PC-3 (cell line): ENCODE data around the gene WDR38. TPM values are rescaled to one million over a fixed set of nuclear protein-coding genes. Genes with fewer than 3 reads are reported as not detected.

Experiments
- ATAC-seq: fragments of 200-7000 bp; cut with Tn5 transposase; 2 replicates; pipeline ENCODE4 v1.9.1; 2020; ENCODE audit warnings: mild to moderate bottlenecking, moderate library complexity
- BruUV-seq: library from RNA; stranded (reverse); fragments of 400-500 nt; replicated peaks from 2 replicates; lab custom pipeline; 2021; lab: Mats Ljungman, UMichigan
- CTCF ChIA-PET: fragments of 300-600 bp; sonication (Branson Sonifier 250); formaldehyde crosslinking; loops from one replicate; lab custom pipeline; 2022; ENCODE audit warnings: antibody characterized with exemption; lab: Charles Lee
- POLR2A ChIA-PET: fragments of 300-600 bp; sonication (Branson Sonifier 250); formaldehyde crosslinking; loops from one replicate; lab custom pipeline; 2022; ENCODE audit warnings: antibody characterized with exemption; ENCODE audit not compliant: unreplicated experiment; lab: Charles Lee
- DNase-seq: peaks from one replicate; pipeline ENCODE4 v3.0.0-alpha.2; 2015
- H2AFZ ChIP-seq: fragments of 300-600 bp; sonication (generic); 2 replicates; pipeline ENCODE4 v1.6.0; 2016; ENCODE audit warnings: antibody characterized with exemption, low read length
- H3F3A ChIP-seq: fragments of 300-600 bp; sonication (generic); one replicate; pipeline ENCODE4 v1.6.0; 2017; ENCODE audit warnings: antibody characterized with exemption, low read length, control low read depth, mild to moderate bottlenecking; ENCODE audit not compliant: unreplicated experiment
- H3K27ac ChIP-seq: fragments of 300-600 bp; sonication (generic); 2 replicates; pipeline ENCODE4 v1.5.1; 2016; ENCODE audit warnings: mild to moderate bottlenecking, low read length
- H3K27me3 ChIP-seq: fragments of 300-600 bp; sonication (generic); 2 replicates; pipeline ENCODE4 v1.6.1; 2016; ENCODE audit warnings: low read length, mixed read lengths
- H3K36me3 ChIP-seq: fragments of 300-600 bp; sonication (generic); 2 replicates; pipeline ENCODE4 v1.6.1; 2016; ENCODE audit warnings: low read depth, mixed run types, low read length, mixed read lengths
- H3K4me1 ChIP-seq: fragments of 300-600 bp; sonication (generic); 2 replicates; pipeline ENCODE4 v1.5.1; 2016; ENCODE audit warnings: low read length; ENCODE audit not compliant: insufficient read depth
- H3K4me2 ChIP-seq: fragments of 300-600 bp; sonication (generic); 2 replicates; pipeline ENCODE4 v1.6.0; 2016; ENCODE audit warnings: low read length
- H3K4me3 ChIP-seq: fragments of 300-600 bp; sonication (generic); 2 replicates; pipeline ENCODE4 v1.5.1; 2016; ENCODE audit warnings: mild to moderate bottlenecking, low read length, mixed read lengths
- H3K79me2 ChIP-seq: fragments of 300-600 bp; sonication (generic); 2 replicates; pipeline ENCODE4 v1.6.1; 2017; ENCODE audit warnings: low read length, mixed read lengths
- H3K9ac ChIP-seq: fragments of 300-600 bp; sonication (generic); 2 replicates; pipeline ENCODE4 v1.6.0; 2016; ENCODE audit warnings: mild to moderate bottlenecking, low read length
- H3K9me2 ChIP-seq: fragments of 300-600 bp; sonication (generic); replicated peaks from 2 replicates; pipeline ENCODE4 v1.6.1; 2016; ENCODE audit warnings: mixed run types, low read length, mixed read lengths
- H3K9me3 ChIP-seq: fragments of 300-600 bp; sonication (generic); 2 replicates; pipeline ENCODE4 v1.6.1; 2016; ENCODE audit warnings: low read length, mixed read lengths
- H4K20me1 ChIP-seq: fragments of 300-600 bp; sonication (generic); 2 replicates; pipeline ENCODE4 v1.6.1; 2016; ENCODE audit warnings: low read length, mixed read lengths
- EZH2 ChIP-seq: fragments of 300-600 bp; sonication (generic); IDR thresholded peaks from one replicate; pipeline ENCODE4 v1.6.1; 2017; ENCODE audit warnings: antibody characterized with exemption, mild to moderate bottlenecking, low read length; ENCODE audit not compliant: unreplicated experiment
- EZH2phosphoT487 ChIP-seq: fragments of 300-600 bp; sonication (generic); IDR thresholded peaks from 2 replicates; pipeline ENCODE4 v1.6.1; 2018; ENCODE audit warnings: mild to moderate bottlenecking, antibody characterized with exemption, low read length, borderline replicate concordance
- intact Hi-C: fragments of 100-400 bp; cut with micrococcal nuclease; formaldehyde crosslinking; loops from 2 replicates; pipeline ENCODE4 v1.9.0; 2023
- total RNA-seq: library from RNA; depleted of rRNA; stranded (reverse); fragments of >200 nt; gene quantifications from 2 replicates; pipeline ENCODE4 v1.2.3, GENCODE V29; 2014
- TF ChIP-seq, protein P1 (sequence below): fragments of 300-600 bp; sonication (generic); conservative IDR thresholded peaks from 2 replicates; pipeline ENCODE4 v1.5.1; 2017; ENCODE audit warnings: antibody characterized with exemption, low read depth, mild to moderate bottlenecking, low read length

WDR38 gene
- total RNA-seq, 1 experiment from 2014 or later: not detected

DNA sequence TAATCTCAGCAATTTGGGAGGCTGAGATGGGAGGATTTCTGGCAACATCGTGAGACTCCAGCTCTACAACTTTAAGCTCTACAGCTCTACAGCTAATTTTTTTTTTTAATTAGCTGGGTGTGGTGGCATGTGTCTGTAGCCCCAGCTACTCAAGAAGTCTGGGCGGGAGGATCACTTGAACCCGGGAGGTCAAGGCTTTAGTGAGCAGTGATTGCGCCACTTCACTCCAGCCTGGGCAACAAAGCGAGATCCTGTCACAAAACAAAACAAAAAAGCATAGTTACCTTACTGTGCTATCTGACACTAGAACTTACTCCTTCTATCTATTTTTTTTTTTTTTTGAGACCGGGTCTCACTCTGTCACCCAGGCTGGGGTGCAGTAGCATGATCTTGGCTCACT, 6.3 kb upstream of the WDR38 start:
- intact Hi-C loops: no loop called here
- ChIA-PET CTCF (interaction anchor here (0.9 kb wide), 1 partner anchor 70 kb away, joined by 4 read pairs; the partner anchor contains the start of gene OLFML2A), POLR2A (no interaction called here)
- no peaks in the 10 kb centered on the region for H3K4me1 ChIP-seq
- no peak for DNase-seq
- H3K27me3 ChIP-seq: no peaks in the 10 kb centered on the region
- no peak overlapping the region for H2AFZ ChIP-seq
- no peak overlapping the region for H3K27ac ChIP-seq
- H3K9me2 ChIP-seq: no peaks in the 10 kb centered on the region
- no peaks in the 10 kb centered on the region for H3K36me3 ChIP-seq
- H3K79me2 ChIP-seq: no peaks in the 10 kb centered on the region
- no peak overlapping the region for H3K4me2 ChIP-seq
- no peaks in the 10 kb centered on the region for H4K20me1 ChIP-seq
- no peak for ATAC-seq
- H3K9me3 ChIP-seq: no peaks in the 10 kb centered on the region
- no peak overlapping the region for H3K9ac ChIP-seq
- H3K4me3 ChIP-seq: no peak overlapping the region
- no peaks in the 10 kb centered on the region for H3F3A ChIP-seq
- no peak for TF ChIP-seq EZH2
- TF ChIP-seq, protein P1, sequence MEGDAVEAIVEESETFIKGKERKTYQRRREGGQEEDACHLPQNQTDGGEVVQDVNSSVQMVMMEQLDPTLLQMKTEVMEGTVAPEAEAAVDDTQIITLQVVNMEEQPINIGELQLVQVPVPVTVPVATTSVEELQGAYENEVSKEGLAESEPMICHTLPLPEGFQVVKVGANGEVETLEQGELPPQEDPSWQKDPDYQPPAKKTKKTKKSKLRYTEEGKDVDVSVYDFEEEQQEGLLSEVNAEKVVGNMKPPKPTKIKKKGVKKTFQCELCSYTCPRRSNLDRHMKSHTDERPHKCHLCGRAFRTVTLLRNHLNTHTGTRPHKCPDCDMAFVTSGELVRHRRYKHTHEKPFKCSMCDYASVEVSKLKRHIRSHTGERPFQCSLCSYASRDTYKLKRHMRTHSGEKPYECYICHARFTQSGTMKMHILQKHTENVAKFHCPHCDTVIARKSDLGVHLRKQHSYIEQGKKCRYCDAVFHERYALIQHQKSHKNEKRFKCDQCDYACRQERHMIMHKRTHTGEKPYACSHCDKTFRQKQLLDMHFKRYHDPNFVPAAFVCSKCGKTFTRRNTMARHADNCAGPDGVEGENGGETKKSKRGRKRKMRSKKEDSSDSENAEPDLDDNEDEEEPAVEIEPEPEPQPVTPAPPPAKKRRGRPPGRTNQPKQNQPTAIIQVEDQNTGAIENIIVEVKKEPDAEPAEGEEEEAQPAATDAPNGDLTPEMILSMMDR: no peak
- TF ChIP-seq EZH2phosphoT487: no peak
- no TSS peak for BruUV-seq

DNA sequence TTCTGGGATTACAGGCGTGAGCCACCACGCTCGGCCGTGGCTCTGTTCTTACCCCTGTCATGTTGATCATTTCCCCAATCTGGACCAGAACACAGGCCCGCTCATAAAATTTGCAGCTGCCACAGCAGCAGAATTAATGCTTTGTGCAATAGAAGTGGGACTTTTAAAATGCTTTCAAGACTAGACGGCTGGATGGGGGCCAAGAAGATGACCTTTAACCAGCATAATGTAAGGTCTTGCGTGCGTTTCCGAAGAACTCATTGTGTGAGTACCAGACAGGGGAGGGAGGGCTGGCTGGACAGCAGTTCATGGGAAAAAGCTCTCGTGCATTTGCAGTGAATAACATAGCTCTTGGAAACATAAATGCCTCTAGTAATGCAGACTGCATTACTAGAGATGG, 3.5 kb upstream of the WDR38 start:
- no TSS peak for BruUV-seq
- Histone ChIP-seq H3F3A (no peaks in the 10 kb centered on the region), H3K9me2 (no peaks in the 10 kb centered on the region), H2AFZ (no peak overlapping the region), H3K79me2 (no peaks in the 10 kb centered on the region), H3K9ac (no peak overlapping the region), H3K36me3 (no peaks in the 10 kb centered on the region; the same call in 1 of the 2 replicates), H3K4me1 (no peaks in the 10 kb centered on the region), H4K20me1 (no peaks in the 10 kb centered on the region), H3K4me3 (no peak overlapping the region), H3K27me3 (no peaks in the 10 kb centered on the region), H3K4me2 (no peak overlapping the region), H3K9me3 (no peaks in the 10 kb centered on the region), H3K27ac (no peak overlapping the region)
- intact Hi-C loops: no loop called here
- ATAC-seq: no peak
- CTCF ChIA-PET: no interaction called here
- no peak for TF ChIP-seq EZH2phosphoT487
- no peak for TF ChIP-seq EZH2
- TF ChIP-seq, protein P1: no peak
- POLR2A ChIA-PET: no interaction called here
- DNase-seq: no peak

DNA sequence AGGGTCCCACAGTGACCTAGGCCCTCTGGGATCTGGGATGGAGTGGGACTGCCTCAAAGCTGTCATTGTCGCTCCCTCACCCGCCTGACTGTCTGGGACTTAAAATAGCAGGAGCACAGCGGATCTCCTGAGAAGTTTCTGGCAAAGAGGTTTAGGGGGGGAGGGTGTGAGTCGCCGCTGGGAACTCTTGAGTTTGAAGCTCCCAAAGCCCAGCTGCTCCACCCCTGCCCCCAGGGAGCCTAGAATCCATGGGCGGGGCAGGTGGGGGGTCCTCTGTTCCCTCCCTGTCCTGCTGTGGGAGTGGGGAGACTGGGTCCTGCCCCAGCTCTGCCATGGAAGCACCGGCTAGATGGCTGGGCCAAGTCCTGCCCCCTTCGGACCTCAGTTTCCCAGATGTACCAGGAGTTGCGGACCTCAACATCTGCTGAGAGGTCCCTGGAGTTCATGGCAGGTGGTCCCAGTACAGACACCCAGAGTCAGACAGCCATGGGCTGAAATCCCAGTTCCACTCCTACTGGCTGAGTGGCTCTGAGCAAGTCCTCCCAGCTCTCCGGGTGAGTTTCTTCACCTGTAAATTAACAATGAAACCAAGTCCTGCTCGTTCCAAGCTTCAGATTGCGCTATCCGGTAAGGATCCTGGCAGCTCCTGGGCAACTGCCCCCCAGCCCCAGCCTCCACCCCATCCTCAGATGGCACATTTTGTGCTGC, 985 bp upstream of the WDR38 start:
- Histone ChIP-seq H3K27me3 (no peaks in the 10 kb centered on the region), H3K4me2 (peak overlapping the region; percentile 95), H2AFZ (peak overlapping the region; percentile 84), H3K4me3 (peak overlapping the region; percentile 72; the same call in 1 of the 2 replicates), H3K36me3 (peaks cover 2% of the 10 kb centered on the region), H4K20me1 (peaks cover under 1% of the 10 kb centered on the region; the same call in 1 of the 2 replicates), H3K27ac (no peak overlapping the region), H3F3A (peaks cover 9% of the 10 kb centered on the region), H3K4me1 (no peaks in the 10 kb centered on the region), H3K79me2 (no peaks in the 10 kb centered on the region), H3K9me2 (no peaks in the 10 kb centered on the region), H3K9me3 (no peaks in the 10 kb centered on the region), H3K9ac (no peak overlapping the region)
- no TSS peak for BruUV-seq
- DNase-seq (no peak), ATAC-seq (no peak)
- intact Hi-C loops: loop anchor here (2.0 kb wide), 1 partner anchor 41 kb away; no protein-coding TSS in a partner anchor
- POLR2A ChIA-PET: interaction anchor here (0.5 kb wide), 1 partner anchor 194 kb away, joined by 5 read pairs; no protein-coding TSS in a partner anchor
- TF ChIP-seq EZH2: no peak
- TF ChIP-seq EZH2phosphoT487: no peak
- TF ChIP-seq, protein P1: no peak
- CTCF ChIA-PET: interaction anchor here (1.5 to 4.4 kb wide), 7 partner anchors 40 to 88 kb away, joined by 5 to 58 read pairs (median 16); partner anchors contain the start of genes NR6A1 and OLFML2A
